Adrenal gland (tissue), 12 donors: ENCODE data around the gene PRKAR1B. TPM values are rescaled to one million over a fixed set of nuclear protein-coding genes. Genes with fewer than 3 reads are reported as not detected.

Source experiments
- DNase-seq, 7 donors: peaks; one replicate each; pipeline ENCODE4 v3.0.0-alpha.2; 2019 to 2020
- H3K27ac ChIP-seq, 5 donors: fragments of 200-600 bp; sonication (generic) in 4 of 5; 1 replicate in 3 of 5; 2 replicates in 2 of 5; pipeline versions ENCODE4 v1.5.1 to v1.8.0; 2016 to 2020; ENCODE audit warnings: mild to moderate bottlenecking in 1 of 5
- H3K27me3 ChIP-seq: fragments of 200-600 bp; 2 replicates; pipeline ENCODE4 v1.8.0; 2021
- H3K36me3 ChIP-seq, 2 donors: fragments of 200-600 bp; replicated peaks in 1 of 2; 1 replicate in 1 of 2; 2 replicates in 1 of 2; pipeline versions ENCODE4 v1.5.1 to v1.8.0; 2018 to 2022
- H3K4me1 ChIP-seq, 2 donors: fragments of 200-600 bp; replicated peaks in 1 of 2; 1 replicate in 1 of 2; 2 replicates in 1 of 2; pipeline versions ENCODE4 v1.5.1 to v1.8.0; 2018 to 2021
- H3K4me3 ChIP-seq, 4 donors: fragments of 200-600 bp; sonication (generic) in 3 of 4; one replicate each; pipeline ENCODE4 v1.5.1; 2016 to 2018
- H3K9me3 ChIP-seq, 3 donors: fragments of 200-600 bp; sonication (generic) in 1 of 3; replicated peaks in 1 of 3; 1 replicate in 2 of 3; 2 replicates in 1 of 3; pipeline versions ENCODE4 v1.5.1 to v1.8.0; 2016 to 2021
- CTCF ChIP-seq, 6 experiments: fragments of 450-650 bp in 4 of 6; fragments of 200-600 bp in 2 of 6; sonication (generic) in 1 of 6; IDR thresholded peaks; 1 replicate in 5 of 6; 2 replicates in 1 of 6; pipeline versions ENCODE4 v1.5.1 to v1.8.0; 2016 to 2021; ENCODE audit warnings: antibody characterized with exemption in 6 of 6, mild to moderate bottlenecking in 2 of 6, moderate library complexity in 1 of 6
- POLR2A ChIP-seq, 2 donors: fragments of 450-650 bp; IDR thresholded peaks; one replicate each; pipeline ENCODE4 v1.6.1; 2017; ENCODE audit warnings: antibody characterized with exemption in 2 of 2, mild to moderate bottlenecking in 2 of 2, moderate library complexity in 1 of 2
- WGBS, 4 donors: extraction: QIAGEN DNeasy Blood & Tissue Kit in 2 of 4; methylation state at CpG; one replicate each; pipeline versions ENCODE4 v1.1.5 to v1.1.7; 2013 to 2017; 5-methylcytosine and 5-hydroxymethylcytosine counted together
- intact Hi-C, 2 donors: fragments of 100-400 bp; cut with DNase I; formaldehyde crosslinking; loops; one replicate each; pipeline versions ENCODE4 v1.14.1 to v1.15.0; 2022 to 2023
- polyA plus RNA-seq, 3 donors: library from polyadenylated mRNA; stranded (reverse); fragments of 200-250 nt in 2 of 3; fragments of 350-450 nt in 1 of 3; fragmentation: Illumina TruSeq in 1 of 3; extraction: RNeasy Lipid Tissue Mini Kit (QIAGEN cat#74804) in 1 of 3; gene quantifications; one replicate each; pipeline ENCODE4 v1.2.3, GENCODE V29; 2013 to 2014
- total RNA-seq, 9 donors: library from RNA; depleted of rRNA in 4 of 9; stranded (reverse); fragments of >200 nt in 4 of 9; fragments of 120-200 nt in 1 of 9; fragmentation: NEBNext Ultra II Directional in 1 of 9; extraction: Animal tissue kit (Norgen Biotek cat#: 25700) in 1 of 9; gene quantifications; one replicate each; pipeline versions ENCODE4 v1.1.0 to v1.2.4, GENCODE V29; 2013 to 2023
- donor health status: healthy with polysubstance abuse.
- donor health status: Bipolar disorder and iron deficiency.
- donor health status: DM: yes; HTN: yes; CAD: no.
- donor health status: DM: no; HTN: no; CAD: no.
- donor health status: DM: no; HTN: no; CAD: no.
- donor health status: DM: yes; HTN: yes; CAD: no.

PRKAR1B gene
- total and polyA plus RNA-seq, 12 donors: 5.2 to 21.5 (median 11.7) TPM

- intact Hi-C loops: no loop called here
- H3K9me3 ChIP-seq: no peaks in the 10 kb centered on the region
- H3K4me3 ChIP-seq: no peak overlapping the region
- no peaks in the 10 kb centered on the region for H3K27me3 ChIP-seq
- peaks cover 0 to 20% of the 10 kb centered on the region in 2 donors for H3K4me1 ChIP-seq
- peak in 3 of 7 donors; percentile 37 to 55 (median 38) for DNase-seq
- H3K36me3 ChIP-seq: no peaks in the 10 kb centered on the region
- TF ChIP-seq POLR2A (IDR thresholded peaks at IDR 0.05): no peak
- TF ChIP-seq CTCF (IDR thresholded peaks at IDR 0.05): no peak
- H3K27ac ChIP-seq: peak overlapping the region; percentile 6 to 95 (median 72)
- 73 to 82% (median 80%) methylated on average over 21 to 28 of the region's 28 CpGs for whole genome bisulfite sequencing, 4 donors
These were observed 122.1 kb downstream of the PRKAR1B start for GRCh38 chr7:604884-605531.

GRCh38 chr7:604001-604883 is 122.8 kb downstream of the PRKAR1B start:
- peak overlapping the region; percentile 46 to 95 (median 72) for H3K27ac ChIP-seq
- H3K4me3 ChIP-seq: no peak overlapping the region
- peaks cover 0 to 19% of the 10 kb centered on the region in 2 donors for H3K4me1 ChIP-seq
- DNase-seq: peak; percentile 67 to 90 (median 75)
- no peaks in the 10 kb centered on the region for H3K36me3 ChIP-seq
- H3K27me3 ChIP-seq: no peaks in the 10 kb centered on the region
- WGBS, 4 donors: 48 to 84% (median 57%) methylated on average over 17 to 37 of the region's 37 CpGs
- intact Hi-C loops: no loop called here
- TF ChIP-seq CTCF (IDR thresholded peaks at IDR 0.05): no peak
- peak in 1 of 2 donors; percentile 16 for TF ChIP-seq POLR2A (IDR thresholded peaks at IDR 0.05)
- H3K9me3 ChIP-seq: no peaks in the 10 kb centered on the region

GRCh38 chr7:603152-603951 is 123.7 kb downstream of the PRKAR1B start:
- intact Hi-C loops: no loop called here
- no peak for TF ChIP-seq CTCF (IDR thresholded peaks at IDR 0.05)
- no peak for TF ChIP-seq POLR2A (IDR thresholded peaks at IDR 0.05)
- WGBS, 4 donors: 87 to 96% (median 90%) methylated on average over 12 of the region's 12 CpGs
- Histone ChIP-seq H3K27me3 (no peaks in the 10 kb centered on the region), H3K36me3 (no peaks in the 10 kb centered on the region), H3K4me3 (no peak overlapping the region), H3K9me3 (no peaks in the 10 kb centered on the region), H3K27ac (peak overlapping the region in 4 of 5 donors; percentile 53 to 95 (median 80)), H3K4me1 (peaks cover 0 to 19% of the 10 kb centered on the region in 2 donors)
- no peak for DNase-seq
